GM18861 (cell line): Measurements from ENCODE around the gene SLC16A7.
A peak's percentile ranks its signal among the peaks of the same experiment; 100 is the strongest.
"Not testable (repeated sequence)": the region's sequence is repeated elsewhere in the genome, so short reads cannot be mapped to it uniquely, and the experiment has no call there.

Experiments used
- ATAC-seq: cut with Tn5 transposase; IDR thresholded peaks from one replicate; pipeline ENCODE4 v1.9.1; 2021; ENCODE audit not compliant: unreplicated experiment

Gene SLC16A7, protein sequence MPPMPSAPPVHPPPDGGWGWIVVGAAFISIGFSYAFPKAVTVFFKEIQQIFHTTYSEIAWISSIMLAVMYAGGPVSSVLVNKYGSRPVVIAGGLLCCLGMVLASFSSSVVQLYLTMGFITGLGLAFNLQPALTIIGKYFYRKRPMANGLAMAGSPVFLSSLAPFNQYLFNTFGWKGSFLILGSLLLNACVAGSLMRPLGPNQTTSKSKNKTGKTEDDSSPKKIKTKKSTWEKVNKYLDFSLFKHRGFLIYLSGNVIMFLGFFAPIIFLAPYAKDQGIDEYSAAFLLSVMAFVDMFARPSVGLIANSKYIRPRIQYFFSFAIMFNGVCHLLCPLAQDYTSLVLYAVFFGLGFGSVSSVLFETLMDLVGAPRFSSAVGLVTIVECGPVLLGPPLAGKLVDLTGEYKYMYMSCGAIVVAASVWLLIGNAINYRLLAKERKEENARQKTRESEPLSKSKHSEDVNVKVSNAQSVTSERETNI

DNA sequence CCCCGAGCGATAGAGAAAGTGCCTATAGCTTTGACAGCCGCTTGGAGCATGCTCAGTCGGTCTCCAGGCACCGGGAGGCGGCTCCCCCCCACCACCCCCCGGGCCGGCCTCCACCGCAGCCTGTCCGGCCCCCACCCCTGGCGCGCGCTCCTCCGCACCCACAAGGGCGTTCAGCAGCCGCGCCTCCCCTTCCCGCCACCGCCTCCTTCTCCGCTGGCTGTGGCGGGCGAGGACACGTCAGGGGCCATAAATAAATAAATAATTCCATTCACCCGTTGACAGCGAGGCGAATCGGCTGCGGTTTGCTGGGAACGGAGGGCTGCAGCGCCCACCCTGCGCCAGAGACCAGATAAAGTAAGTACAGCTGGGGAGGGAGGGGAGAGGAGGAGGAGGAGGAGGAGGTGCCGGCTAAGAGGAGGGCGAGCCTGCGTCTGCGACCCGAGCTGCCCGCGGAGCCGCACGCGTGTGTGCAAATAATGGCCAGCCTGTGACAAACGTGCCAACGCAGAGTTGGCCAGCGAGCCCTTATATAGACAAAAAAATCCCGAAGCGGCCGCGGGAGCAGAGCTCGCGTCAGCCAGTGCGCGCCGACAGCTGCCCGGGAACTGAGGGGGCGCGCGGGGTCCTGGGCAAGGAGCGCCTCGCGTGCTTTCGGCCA, at the start of gene SLC16A7:
SLC16A7 (plus strand) TSS at position 147 of the 658 bp plus-strand sequence. CDS start 108,773 bp downstream, outside the sequence.
- ATAC-seq, result peak; percentile 47

DNA sequence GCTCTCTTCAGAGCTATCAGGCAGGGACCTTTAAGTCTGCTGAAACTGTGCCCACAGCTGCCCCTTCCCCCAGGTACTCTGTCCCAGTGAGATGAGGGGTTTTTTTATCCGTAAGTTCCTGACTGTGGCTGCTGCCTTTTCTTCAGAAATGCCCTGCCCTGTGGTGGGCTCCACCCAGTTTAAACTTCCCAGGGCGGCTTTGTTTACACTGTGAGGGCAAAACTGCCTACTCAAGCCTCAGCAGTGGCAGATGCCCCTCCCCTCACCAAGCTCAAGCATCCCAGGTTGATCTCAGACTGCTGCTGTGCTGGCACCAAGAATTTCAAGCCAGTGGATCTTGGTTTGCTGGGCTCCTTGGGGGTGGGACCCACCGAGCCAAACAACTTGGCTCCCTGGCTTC, 46.9 kb upstream of the SLC16A7 start:
- ATAC-seq, result no peak

DNA sequence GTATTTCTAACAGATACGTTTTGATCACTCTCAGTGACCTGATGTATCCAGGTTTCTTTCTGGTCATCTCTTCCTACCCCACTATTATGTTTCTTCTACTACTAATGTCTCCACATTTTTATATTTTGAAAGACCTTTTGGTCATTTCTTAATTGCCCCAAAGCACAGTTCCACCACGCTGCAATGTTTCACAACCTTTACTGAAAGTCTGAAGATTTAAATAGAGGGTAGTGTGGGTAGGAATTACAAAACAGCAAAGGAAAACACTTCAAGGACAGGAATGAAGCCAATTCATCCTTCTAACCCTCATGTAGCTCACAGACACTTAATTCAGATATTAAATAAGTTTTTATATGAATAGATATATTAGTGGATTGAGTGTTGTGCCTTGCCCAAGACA, 36.1 kb upstream of the SLC16A7 start:
- ATAC-seq, result no peak

DNA sequence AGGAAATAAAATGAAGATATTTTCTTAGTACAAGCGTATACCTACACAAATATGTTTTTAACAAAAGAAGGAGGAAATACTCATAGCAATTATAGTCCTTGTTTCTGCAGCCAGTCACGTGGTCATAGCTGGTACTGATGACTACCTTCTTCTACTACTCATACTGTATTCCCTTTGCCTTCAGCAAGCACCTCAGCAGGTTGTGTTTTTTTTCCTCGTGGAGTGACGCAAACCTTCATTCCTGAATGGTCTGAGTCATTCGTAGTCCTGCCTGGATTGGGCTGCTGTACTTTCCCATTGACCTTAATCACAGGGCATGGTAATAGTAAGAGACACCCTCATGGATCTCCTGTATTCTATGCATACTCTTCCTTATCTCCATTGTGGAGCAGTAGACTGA, 25.7 kb upstream of the SLC16A7 start:
- ATAC-seq, result no peak

DNA sequence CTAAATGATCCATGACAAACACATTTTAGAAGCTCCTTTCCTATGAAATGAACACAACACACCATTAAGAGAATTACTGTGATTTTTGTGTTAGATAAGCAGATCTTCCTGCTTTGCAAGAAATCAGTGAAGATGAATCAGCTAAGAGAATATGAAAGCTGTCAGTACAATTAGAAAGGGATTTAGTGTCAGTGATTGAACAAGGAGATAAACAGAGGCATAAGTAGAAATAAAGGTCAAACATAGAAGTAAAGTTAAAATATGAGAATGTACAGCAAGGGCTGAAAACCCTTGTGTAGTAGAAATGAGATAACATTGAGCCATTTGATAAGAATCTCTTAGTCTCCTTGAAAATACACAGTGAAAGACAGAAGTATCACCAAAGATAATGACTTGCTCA, 21.4 kb upstream of the SLC16A7 start:
- no peak for ATAC-seq

DNA sequence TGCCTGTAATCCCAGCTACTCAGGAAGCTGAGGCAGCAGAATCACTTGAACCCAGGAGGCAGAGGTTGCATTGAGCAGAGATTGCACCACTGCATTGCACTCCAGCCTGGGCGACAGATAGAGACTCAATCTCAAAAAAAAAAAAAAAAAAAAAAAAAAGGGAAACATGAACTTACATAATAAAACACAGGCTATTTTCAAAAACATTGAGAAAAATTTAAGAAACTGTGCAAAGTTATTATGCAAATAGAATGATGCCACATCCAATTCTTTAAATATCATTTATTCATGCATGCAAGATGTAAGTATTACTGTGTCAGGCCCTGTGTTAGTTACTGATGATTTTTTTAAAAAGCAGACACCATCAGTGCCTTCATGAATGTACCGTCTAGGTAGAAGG, 20.0 kb upstream of the SLC16A7 start:
- ATAC-seq, result no peak

DNA sequence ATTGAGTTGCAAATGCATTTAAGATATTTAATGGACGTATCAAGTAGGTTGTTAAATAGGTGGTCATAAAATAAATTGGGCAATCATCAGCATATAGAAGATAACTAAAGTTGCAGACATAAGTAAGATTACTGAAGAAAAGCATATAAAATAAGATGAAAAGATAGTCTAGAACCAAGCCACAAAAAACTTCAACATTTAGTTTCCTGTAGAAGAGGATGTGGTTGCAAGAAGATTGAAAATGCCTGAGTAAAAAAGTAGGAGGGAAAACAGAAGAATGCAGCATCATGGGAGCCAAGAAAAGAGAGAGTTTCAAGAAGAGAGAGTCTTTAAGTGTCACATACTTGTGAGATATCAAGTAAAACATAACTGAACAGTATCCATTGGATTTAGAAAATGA, 17.6 kb upstream of the SLC16A7 start:
- no peak for ATAC-seq

DNA sequence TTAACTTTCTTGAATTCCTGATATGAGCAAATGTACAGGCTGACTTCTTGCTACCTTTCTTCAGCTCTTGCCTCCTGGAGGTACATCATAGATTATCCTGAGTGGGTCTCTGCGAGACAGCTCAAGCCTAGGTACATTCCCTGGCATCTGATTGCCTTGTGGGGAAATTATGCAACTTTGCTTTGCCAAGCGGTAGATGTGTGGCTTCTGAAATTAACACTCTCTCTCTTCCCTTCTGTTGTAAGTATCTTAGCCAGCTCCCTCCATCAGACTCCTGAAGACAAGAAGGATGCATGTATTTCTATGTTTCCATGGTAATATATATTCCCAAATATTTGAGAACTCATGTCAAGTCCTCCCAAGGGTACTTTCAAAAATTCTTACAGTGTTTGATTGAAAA, 16.2 kb upstream of the SLC16A7 start:
- no peak for ATAC-seq

DNA sequence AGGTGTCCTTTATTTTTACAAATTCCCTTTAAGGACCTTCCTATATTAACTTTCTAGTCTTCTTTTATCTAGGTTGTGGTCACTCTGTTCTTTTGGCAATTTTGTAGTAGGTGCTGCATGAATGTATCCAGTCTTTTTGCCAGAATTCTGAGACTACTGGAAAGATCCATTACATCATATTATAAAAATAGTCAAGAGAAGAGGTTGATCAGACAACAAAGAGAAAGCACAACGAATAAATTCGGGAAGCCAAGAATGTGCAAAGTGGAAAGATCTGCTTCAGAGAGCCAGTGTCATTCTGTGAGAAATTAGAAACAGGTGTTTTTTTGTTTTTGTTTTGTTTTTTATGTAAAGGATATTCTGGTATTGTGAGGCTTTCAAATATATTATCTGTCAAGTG, 15.8 kb upstream of the SLC16A7 start:
- ATAC-seq, result no peak

DNA sequence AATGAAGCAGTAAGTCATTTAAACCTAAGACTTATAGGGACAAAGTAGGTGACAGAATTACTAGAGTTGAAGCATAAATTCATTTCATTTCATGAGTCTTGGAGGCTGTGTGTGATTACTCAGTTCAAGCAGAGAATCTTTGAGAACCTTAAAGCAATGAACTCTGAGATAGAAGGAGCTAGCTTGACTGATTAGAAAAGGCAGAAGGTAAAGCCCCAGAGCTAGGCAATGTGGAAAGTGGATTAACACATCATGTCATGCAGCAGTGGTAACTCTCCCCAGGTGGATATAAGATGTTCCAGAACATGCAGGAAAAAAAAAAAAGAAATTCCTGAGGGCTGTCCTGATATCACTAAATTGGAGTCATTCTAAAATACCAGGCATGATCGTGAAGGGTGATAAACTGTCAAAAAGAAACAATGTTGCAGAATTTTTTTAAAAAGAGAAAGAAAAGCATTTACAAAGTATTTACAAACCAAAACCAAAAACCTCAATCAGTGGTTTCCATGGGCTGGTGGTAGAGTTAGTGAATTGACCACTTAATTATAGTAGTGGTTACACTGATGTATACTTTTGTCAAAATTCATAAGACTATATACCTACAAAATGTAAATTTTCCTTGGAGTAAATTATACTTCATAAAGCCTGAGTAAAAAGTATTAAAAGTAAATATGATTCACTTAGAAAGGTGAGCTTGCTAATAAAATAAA, 12.7 kb upstream of the SLC16A7 start:
- no peak for ATAC-seq

DNA sequence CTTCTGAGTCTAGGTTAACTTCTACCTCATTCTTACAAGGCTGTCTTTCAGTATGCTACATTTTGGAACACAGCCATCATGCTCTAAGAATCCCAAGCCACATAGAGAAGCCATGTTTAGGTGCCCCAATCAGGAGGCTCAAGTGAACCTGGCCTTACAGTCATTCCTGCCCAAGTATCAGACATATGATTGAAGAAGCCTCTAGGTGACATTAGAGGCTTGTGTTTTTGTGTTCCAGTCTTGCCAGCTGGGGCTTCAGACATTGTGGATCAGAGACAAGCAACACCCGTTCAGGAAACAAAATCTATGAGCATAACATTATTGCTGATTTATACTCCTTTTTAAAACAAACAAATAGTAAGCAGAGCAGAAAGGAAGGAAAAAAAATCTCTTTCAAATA, 8.1 kb upstream of the SLC16A7 start:
- no peak for ATAC-seq

DNA sequence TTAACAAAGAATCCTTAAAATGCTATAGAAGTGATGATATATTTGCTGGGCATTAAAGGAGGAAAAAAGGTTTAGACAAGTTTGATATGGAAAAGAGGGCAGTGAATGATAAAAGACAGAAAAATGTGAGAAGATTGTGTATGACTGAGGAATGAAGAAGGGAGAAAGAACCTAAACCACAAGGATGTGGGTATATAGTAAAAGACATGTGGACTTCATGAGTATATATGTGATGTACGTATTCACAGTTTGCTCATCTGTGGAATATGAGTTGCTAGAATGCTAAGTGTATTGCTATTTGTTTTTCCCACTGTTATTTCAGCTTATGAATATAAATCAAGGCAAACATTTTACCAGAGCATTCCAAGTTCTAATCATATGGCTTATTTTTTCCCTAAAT, 2.1 kb upstream of the SLC16A7 start:
- ATAC-seq, result no peak

DNA sequence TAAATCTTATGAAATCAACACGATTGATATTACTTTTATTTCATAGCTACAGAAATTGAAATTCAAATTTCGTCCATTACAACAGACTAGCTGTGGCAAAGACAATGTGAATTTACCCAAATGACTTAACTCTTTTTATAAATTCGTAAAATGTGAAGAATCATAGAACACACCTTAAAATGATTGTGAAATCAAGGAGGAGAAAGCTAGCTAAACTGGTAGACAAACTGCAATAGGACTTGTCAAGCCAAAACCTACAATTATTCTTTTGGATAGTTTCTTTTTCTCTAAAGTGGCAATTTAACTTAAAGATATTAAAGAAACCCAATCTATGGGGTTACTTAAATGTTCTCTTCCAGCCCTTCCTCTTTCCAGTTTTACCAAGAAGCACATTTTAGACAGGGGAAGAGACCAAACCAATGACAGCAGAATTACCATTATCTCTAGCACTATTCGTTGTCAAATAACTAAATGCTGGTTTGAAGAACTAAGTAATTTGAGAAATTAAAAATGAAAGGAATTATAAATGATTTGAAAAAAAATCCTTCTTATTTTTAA, 807 bp upstream of the SLC16A7 start:
- ATAC-seq, result no peak

DNA sequence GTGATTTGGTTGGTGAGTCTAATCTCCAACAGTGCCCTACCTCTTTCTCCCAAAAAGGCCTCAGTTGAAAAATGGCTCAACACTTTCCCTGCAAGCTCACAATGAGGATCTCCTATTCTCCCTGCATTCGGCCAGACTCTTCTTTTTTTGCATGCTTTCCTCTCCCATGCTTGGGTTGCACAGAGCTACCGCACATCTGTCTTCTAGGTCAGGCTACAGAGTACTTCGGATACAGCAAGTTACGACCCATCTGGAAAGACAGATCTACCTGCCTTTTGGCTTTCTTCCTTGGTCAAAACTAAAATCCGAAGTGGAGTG, 305 bp upstream of the SLC16A7 start:
- ATAC-seq, result no peak

DNA sequence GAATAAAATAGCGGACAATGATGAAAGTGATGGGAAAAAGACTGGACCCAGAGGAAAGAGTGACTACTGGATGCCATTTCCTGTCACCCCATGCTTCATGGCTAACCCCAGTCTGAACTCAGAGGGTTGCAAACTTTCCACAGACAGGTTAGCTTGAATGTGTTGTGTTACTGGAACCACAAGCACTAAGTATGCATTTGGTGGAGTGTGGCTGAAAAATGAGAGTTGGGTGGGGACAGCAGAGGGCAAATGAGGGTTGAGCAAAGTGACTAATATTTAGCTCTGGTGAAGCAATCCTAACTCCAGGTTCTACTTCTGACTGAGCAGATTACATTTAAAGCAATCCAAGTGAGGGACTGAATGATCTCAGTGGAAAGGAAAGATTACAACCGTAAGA, 1.6 kb downstream of the SLC16A7 start:
- ATAC-seq, result peak; percentile 58

DNA sequence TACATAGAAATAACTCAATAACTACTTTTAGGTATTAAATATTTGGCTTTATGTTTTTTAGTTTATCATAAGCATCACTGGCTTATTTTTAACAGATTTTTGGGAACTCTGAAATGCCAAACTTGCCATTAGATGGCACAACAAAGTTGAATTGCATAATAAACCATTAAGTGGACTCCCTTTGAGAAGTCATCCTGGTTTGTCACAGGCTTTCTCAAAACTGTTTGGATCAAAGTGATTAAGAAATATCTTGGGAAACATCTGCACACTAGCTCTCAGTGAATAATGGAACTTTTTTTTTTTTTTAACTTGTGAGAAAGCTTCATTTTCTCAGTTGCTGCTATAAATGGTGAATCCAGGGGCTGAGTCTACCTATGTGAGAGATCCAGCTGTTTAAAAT, 4.3 kb downstream of the SLC16A7 start:
- ATAC-seq, result no peak

DNA sequence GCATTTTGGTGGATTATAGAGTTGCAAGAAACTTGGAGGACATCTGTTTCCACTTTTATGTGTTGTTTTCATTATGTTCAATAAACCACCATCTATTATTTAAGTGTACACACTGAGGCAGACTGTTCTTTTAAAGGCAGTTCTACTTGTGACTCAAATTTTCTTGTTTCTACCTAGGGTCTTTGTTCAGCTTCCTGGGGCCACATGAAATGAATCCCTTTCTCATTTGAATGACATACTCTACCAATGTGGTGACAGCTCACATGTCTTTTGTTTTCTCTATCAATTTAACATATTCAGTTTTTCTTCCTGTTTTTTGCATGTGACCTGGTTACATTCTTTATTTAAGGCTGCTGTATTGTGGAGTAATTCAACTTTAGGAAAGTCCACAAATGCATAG, 7.9 kb downstream of the SLC16A7 start:
- no peak for ATAC-seq

DNA sequence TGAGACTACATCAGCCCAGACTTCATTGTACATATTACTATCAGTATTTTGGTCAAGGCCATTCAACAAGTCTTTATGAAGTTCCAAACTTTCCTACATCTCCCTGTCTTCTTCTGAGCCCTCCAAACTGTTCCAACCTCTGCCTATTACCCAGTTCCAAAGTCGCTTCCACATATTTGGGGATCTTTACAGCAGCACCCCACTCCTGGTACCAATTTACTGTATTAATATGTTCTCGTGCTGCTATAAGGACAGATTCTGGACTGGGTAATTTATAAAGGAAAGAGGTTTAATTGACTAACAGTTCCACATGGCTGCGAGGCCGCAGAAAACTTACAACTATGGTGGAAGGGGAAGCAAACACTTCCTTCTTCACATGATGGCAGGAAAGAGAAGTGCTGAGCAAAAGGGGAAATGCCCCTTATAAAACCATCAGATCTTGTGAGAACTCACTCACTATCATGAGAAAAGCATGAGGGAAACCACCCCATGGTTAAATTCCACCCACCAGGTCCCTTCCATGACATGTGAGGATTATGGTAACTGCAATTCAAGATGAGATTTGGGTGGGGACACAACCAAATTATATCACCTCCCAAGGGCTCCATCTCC, 17.1 kb downstream of the SLC16A7 start:
- not testable (repeated sequence) for ATAC-seq

DNA sequence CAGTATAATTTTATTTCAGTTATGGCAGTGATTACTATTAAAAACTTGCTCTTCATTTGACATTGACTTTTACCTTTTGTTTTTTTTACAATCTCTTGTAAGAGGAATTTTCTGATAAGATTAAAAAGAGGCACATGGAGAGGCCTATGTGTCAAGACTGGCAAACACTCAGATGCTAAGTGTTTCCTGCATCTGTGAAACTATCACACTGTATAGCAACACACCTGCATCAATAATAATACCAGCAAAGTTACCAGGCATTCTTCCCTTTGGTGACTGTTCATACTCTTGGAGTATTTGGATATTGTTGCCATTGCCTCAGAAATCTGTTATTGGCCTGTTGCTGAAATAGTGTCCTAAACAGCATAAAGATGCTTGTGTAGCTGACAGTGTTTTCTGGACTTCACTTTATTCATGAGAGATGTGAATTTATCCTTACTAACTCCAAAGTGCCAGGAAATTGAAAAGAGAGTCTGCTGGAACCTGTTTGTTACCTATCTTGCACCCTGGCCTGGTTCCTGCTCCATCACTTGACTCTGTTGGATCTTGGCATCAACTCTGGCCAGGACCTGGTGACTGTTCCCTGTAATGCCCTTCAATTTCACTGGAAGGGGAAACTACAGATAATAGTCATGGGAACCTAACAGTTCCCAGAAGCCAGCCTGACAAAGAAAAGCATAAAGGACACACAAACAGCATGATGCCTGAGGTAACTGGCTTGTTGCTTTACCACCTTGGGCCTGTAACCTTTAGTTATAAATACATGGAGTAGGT, 19.8 kb downstream of the SLC16A7 start:
- ATAC-seq, result no peak

DNA sequence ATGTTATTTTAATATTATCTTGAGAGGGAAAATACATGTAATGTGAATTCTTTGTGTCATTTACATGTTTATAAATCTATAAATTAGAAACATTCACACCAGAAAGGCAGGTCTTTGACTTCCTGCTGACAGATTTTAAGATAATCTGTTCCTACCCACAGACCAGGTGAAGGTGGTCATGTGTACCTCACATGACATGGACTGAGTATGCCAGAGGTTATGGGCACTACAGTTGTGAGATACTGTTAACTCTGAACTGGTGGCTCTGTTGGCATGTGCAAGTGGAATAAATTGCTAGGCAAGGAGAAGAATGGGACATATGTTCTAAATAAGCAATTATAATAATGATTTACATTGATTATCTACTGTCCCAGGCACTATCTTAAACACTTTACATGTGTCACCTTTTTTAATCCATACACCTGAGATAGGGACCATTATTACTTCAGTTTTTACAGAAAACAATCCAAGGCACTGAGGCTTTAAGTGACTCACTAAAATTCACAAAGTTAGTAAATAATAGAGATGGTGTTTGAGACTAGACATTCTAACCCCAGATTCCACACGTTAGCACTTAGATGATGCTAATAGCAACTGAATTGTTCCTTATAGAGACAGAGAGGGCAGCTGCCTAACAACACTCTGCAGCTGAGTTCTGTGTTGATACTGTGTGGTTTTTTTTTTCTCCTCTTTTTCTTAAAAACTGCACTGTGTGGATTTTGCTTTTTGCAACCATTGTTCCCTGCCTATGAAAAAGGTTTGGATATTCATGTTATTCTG, 23.8 kb downstream of the SLC16A7 start:
- ATAC-seq, result no peak
